ENCODE measurements around the gene TTC23L.
"Not testable (repeated sequence)": the region's sequence is repeated elsewhere in the genome, so short reads cannot be mapped to it uniquely, and the experiment has no call there.

TTC23L gene

DNA sequence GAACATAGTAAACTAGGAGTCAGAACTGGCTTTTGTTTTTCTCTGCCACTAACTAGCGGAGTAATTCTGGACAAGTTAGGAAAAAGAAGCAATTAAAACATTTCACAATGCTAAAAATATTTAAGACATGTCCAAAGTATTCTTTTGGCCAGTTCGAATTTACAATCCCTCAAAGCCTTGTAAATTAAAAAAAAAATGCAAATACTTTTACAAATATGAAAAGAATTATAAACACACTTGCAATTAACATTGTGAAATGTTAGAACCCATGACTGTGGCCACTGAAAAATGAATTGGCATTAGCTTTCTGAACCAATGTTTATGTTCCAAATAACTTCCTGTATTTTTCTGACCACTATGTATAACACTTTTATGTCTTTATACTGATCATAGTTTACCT, 74.1 kb downstream of the TTC23L start:
- H3K27ac ChIP-seq: no peak overlapping the region
- TF ChIP-seq, protein P1, sequence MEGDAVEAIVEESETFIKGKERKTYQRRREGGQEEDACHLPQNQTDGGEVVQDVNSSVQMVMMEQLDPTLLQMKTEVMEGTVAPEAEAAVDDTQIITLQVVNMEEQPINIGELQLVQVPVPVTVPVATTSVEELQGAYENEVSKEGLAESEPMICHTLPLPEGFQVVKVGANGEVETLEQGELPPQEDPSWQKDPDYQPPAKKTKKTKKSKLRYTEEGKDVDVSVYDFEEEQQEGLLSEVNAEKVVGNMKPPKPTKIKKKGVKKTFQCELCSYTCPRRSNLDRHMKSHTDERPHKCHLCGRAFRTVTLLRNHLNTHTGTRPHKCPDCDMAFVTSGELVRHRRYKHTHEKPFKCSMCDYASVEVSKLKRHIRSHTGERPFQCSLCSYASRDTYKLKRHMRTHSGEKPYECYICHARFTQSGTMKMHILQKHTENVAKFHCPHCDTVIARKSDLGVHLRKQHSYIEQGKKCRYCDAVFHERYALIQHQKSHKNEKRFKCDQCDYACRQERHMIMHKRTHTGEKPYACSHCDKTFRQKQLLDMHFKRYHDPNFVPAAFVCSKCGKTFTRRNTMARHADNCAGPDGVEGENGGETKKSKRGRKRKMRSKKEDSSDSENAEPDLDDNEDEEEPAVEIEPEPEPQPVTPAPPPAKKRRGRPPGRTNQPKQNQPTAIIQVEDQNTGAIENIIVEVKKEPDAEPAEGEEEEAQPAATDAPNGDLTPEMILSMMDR (conservative IDR thresholded peaks at IDR 0.05): no peak
- no peak for TF ChIP-seq ZFX (IDR thresholded peaks at IDR 0.05)

DNA sequence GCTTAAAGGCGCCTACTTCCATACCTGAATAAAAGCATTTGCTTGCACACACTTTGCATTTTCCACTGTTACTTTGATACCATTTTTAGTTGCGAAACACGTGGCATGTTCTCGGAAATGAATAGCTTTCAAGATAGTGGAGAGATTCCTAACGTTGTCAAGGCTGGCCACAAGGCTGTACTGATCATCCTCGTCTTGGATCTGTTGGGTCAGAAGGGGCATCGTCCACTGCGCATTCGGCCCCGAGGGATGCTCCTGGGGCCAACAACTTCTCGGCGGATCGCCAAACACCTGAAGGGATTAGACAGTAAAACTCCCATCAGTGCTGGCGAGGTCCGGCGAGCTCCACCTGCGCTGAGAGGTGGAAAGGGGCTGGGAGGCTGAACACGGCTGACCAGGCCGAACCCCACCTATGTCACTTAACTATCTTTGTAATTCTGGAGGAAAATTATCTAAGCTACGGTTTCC, 75.7 kb downstream of the TTC23L start:
- TF ChIP-seq, protein P1 (conservative IDR thresholded peaks at IDR 0.05): no peak
- TF ChIP-seq ZFX (IDR thresholded peaks at IDR 0.05): no peak; the same call in 1 of the 2 replicates
- H3K27ac ChIP-seq: peak overlapping the region; percentile 87

DNA sequence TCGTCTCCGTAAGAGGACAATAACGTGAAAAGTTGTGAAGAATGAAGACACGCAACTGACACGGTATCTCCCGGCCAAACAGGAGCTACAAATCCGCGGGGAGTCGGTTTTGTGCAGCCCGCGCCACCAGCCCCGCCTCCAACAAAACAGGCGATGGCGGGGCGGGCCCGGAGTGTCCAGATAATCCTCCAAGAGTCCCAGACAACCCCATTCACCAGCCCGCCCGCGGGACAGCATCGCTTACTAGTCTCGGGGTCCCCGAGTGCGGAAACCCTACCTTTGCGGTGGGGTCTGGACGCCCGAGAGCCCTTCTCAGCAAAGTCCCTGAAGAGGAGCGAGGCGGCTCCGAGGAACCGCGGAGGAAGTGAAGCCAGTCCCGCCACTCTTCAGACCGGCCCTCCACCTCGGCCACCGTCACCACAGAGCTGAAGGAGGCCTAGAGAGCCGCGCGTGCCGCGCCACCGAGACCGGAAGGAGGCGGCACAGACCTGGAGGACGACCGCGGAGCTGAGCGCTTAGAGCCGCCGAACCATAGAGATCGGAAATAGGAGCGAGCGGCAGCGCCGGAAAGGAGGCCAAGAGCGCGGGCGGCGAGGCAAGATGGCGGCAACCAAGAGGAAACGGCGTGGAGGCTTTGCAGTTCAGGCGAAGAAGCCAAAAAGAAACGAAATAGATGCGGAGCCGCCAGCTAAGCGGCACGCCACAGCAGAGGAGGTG, 76.3 kb downstream of the TTC23L start, which contains the start of the genes BRIX1 and RAD1:
Gene BRIX1 (plus strand): TSS at position 573 of the 717 bp plus-strand sequence. CDS start 28 bp downstream, at position 601.
Gene RAD1 (minus strand): TSS at position 366 of the 717 bp plus-strand sequence. CDS start 612 bp downstream, outside the sequence.
- peak within 1 kb of the TSS; percentile 87 for H3K27ac ChIP-seq
- TF ChIP-seq, protein P1 (conservative IDR thresholded peaks at IDR 0.05): no peak
- TF ChIP-seq ZFX (IDR thresholded peaks at IDR 0.05): peak; percentile 53; the same call in 1 of the 2 replicates

DNA sequence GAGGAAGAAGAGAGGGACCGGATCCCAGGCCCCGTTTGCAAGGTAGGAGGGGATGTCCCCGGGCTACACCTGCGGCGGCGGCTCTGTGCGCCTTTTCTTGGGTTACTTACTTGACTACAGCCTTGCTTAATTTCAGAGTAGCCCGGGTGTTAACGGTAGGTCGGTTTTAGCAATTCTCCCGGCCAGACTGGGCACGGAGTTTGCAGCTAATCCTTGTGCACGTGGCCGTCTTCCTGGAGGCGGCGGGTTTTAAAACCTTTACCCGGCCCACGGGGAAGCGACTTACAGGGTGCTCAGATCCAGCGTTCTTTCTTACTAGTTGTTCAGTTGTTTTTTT, 76.9 kb downstream of the TTC23L start:
- TF ChIP-seq ZFX (IDR thresholded peaks at IDR 0.05): no peak
- TF ChIP-seq, protein P1 (conservative IDR thresholded peaks at IDR 0.05): no peak
- peak overlapping the region; percentile 87 for H3K27ac ChIP-seq

DNA sequence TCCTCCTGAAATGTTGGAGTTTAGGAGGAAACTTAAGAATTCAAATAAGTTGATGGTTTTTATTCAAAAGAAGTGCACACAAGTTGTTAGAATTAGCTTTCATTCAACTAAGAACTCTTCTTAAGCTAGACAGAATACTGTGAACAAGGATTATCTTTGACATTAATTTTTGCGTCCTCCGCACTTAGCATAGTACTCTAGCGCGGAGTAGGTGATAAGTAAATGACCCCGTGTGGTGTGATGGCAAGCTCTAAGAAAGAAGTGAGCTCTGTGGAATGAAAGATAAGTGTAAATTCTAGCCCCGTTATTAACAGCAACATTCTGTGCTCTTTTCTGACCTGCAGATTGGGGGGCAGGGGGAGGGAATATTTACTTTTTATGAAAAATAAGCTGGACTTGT, 77.6 kb downstream of the TTC23L start:
- no peak for TF ChIP-seq ZFX (IDR thresholded peaks at IDR 0.05)
- TF ChIP-seq, protein P1 (conservative IDR thresholded peaks at IDR 0.05): no peak
- H3K27ac ChIP-seq: no peak overlapping the region; the same call in 1 of the 2 replicates

GRCh38 chr5:34918025-34918424, 79.1 kb downstream of the TTC23L start:
- no peak overlapping the region for H3K27ac ChIP-seq
- TF ChIP-seq, protein P1 (conservative IDR thresholded peaks at IDR 0.05): no peak
- no peak for TF ChIP-seq ZFX (IDR thresholded peaks at IDR 0.05)

DNA sequence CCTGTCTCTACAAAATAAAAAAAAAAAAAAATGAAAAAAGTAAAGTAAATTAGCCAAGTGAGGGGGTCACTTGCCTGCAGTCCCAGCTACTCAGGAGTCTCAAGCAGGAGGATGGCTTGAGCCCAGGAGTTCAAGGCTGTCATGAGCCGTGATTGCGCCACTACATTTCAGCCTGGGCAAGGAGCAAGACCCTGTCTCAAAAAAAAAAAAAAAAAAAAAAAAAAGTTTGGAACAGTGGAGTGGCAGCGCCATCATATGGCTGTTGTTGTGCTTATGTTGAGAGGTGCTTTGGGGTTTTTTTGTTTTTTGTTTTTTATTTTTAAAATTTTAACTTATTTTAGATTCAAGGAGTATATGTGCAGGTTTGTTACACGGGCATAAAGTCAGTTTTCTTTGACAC, 80.1 kb downstream of the TTC23L start:
- H3K27ac ChIP-seq: no peak overlapping the region
- TF ChIP-seq, protein P1 (conservative IDR thresholded peaks at IDR 0.05): peak; percentile 18; the same call in 1 of the 2 replicates
- TF ChIP-seq ZFX (IDR thresholded peaks at IDR 0.05): no peak

- H3K27ac ChIP-seq: not testable (repeated sequence)
Observed at GRCh38 chr5:34923256-34923655, 84.3 kb downstream of the TTC23L start.
